Mesendoderm (in vitro differentiated cells): Measurements from ENCODE around the gene BACE2.

Source experiments
- DNase-seq: peaks from one replicate; pipeline ENCODE4 v3.0.0; 2013
- H2AK5ac ChIP-seq: 2 replicates; pipeline ENCODE4 v1.6.1; 2013; ENCODE audit warnings: low read length, inconsistent platforms
- H2BK120ac ChIP-seq: 2 replicates; pipeline ENCODE4 v1.6.1; 2013; ENCODE audit warnings: low read depth, mild to moderate bottlenecking, low read length, moderate library complexity, mixed read lengths
- H2BK15ac ChIP-seq: replicated peaks from 2 replicates; pipeline ENCODE4 v1.6.1; 2013; ENCODE audit warnings: low read depth, mild to moderate bottlenecking, moderate library complexity
- H2BK5ac ChIP-seq: 2 replicates; pipeline ENCODE4 v1.6.1; 2013; ENCODE audit warnings: low read length, inconsistent platforms
- H3K18ac ChIP-seq: 2 replicates; pipeline ENCODE4 v1.6.1; 2013; ENCODE audit warnings: mild to moderate bottlenecking, low read length, mixed read lengths
- H3K23ac ChIP-seq: one replicate; pipeline ENCODE4 v1.6.1; 2013; ENCODE audit warnings: low read length
- H3K27ac ChIP-seq: 2 replicates; pipeline ENCODE4 v1.5.1; 2013; ENCODE audit warnings: low read depth, mild to moderate bottlenecking, inconsistent platforms, low read length, moderate library complexity
- H3K27me3 ChIP-seq: 2 replicates; pipeline ENCODE4 v1.6.1; 2013; ENCODE audit warnings: low read length, control low read depth, mild to moderate bottlenecking, inconsistent platforms; ENCODE audit not compliant: insufficient read depth, poor library complexity
- H3K36me3 ChIP-seq: 2 replicates; pipeline ENCODE4 v1.6.1; 2013; ENCODE audit warnings: low read length, inconsistent platforms; ENCODE audit not compliant: control insufficient read depth, insufficient read depth
- H3K4ac ChIP-seq: one replicate; pipeline ENCODE4 v1.6.1; 2013; ENCODE audit warnings: low read depth, mild to moderate bottlenecking, low read length, moderate library complexity
- H3K4me1 ChIP-seq: 2 replicates; pipeline ENCODE4 v1.6.1; 2013; ENCODE audit warnings: low read depth, low read length, inconsistent platforms; ENCODE audit not compliant: control insufficient read depth
- H3K4me2 ChIP-seq: 2 replicates; pipeline ENCODE4 v1.6.1; 2013; ENCODE audit warnings: low read length
- H3K4me3 ChIP-seq: 2 replicates; pipeline ENCODE4 v1.5.1; 2013; ENCODE audit warnings: mild to moderate bottlenecking, low read length
- H3K56ac ChIP-seq: one replicate; pipeline ENCODE4 v1.6.1; 2013; ENCODE audit warnings: low read length
- H3K79me1 ChIP-seq: 2 replicates; pipeline ENCODE4 v1.6.1; 2013; ENCODE audit warnings: low read length, inconsistent platforms
- H3K79me2 ChIP-seq: 2 replicates; pipeline ENCODE4 v1.6.1; 2013; ENCODE audit warnings: mild to moderate bottlenecking, low read length; ENCODE audit not compliant: control insufficient read depth, insufficient read depth
- H3K9ac ChIP-seq: 2 replicates; pipeline ENCODE4 v1.6.1; 2013; ENCODE audit warnings: low read length, inconsistent platforms
- H4K5ac ChIP-seq: one replicate; pipeline ENCODE4 v1.6.1; 2013; ENCODE audit warnings: low read length
- H4K8ac ChIP-seq: one replicate; pipeline ENCODE4 v1.6.1; 2013; ENCODE audit warnings: low read depth, mild to moderate bottlenecking, control low read depth, low read length, moderate library complexity
- WGBS: extraction: QIAGEN DNeasy Blood & Tissue Kit; methylation state at CpG from one replicate; pipeline ENCODE4 v1.1.7; 2013; ENCODE audit warnings: low lambda C conversion rate, missing lambda C conversion rate; ENCODE audit not compliant: insufficient coverage; ENCODE audit errors: extremely low coverage; 5-methylcytosine and 5-hydroxymethylcytosine counted together

The BACE2 gene

GRCh38 chr21:41231060-41231459 lies 63.1 kb downstream of the BACE2 start:
- Histone ChIP-seq H3K4me1 (no peaks in the 10 kb centered on the region), H3K9ac (no peak overlapping the region), H3K18ac (no peak overlapping the region), H3K79me1 (no peaks in the 10 kb centered on the region), H3K56ac (no peak overlapping the region), H3K23ac (no peak overlapping the region), H2AK5ac (no peak overlapping the region), H2BK15ac (no peak overlapping the region), H3K79me2 (no peaks in the 10 kb centered on the region), H2BK120ac (no peak overlapping the region), H2BK5ac (no peak overlapping the region), H3K4me3 (no peak overlapping the region), H3K4me2 (no peak overlapping the region), H4K8ac (no peak overlapping the region), H4K5ac (no peak overlapping the region), H3K4ac (no peak overlapping the region), H3K27me3 (no peaks in the 10 kb centered on the region), H3K27ac (no peak overlapping the region), H3K36me3 (no peaks in the 10 kb centered on the region)
- no CpG with 5 or more reads among the region's 6 CpGs for WGBS
- DNase-seq = no peak

- H3K27ac ChIP-seq = no peak overlapping the region
- no peaks in the 10 kb centered on the region for H3K79me1 ChIP-seq
- H3K56ac ChIP-seq = no peak overlapping the region
- no peak for DNase-seq
- no peaks in the 10 kb centered on the region for H3K79me2 ChIP-seq
- H3K23ac ChIP-seq = no peak overlapping the region
- H3K4me2 ChIP-seq = no peak overlapping the region
- H2BK120ac ChIP-seq = no peak overlapping the region
- H3K4ac ChIP-seq = no peak overlapping the region
- H3K18ac ChIP-seq = no peak overlapping the region
- H3K4me3 ChIP-seq = no peak overlapping the region
- H2BK15ac ChIP-seq = no peak overlapping the region
- no CpG with 5 or more reads among the region's 10 CpGs for WGBS
- no peak overlapping the region for H2BK5ac ChIP-seq
- no peak overlapping the region for H2AK5ac ChIP-seq
- H3K36me3 ChIP-seq = no peaks in the 10 kb centered on the region
- no peaks in the 10 kb centered on the region for H3K27me3 ChIP-seq
- H3K9ac ChIP-seq = no peak overlapping the region
- H4K5ac ChIP-seq = no peak overlapping the region
- H3K4me1 ChIP-seq = no peaks in the 10 kb centered on the region
- no peak overlapping the region for H4K8ac ChIP-seq
Measured at GRCh38 chr21:41232013-41232412, 64.1 kb downstream of the BACE2 start.

- no peak overlapping the region for H3K23ac ChIP-seq
- no peak overlapping the region for H3K4ac ChIP-seq
- no peak overlapping the region for H2BK5ac ChIP-seq
- H3K18ac ChIP-seq = no peak overlapping the region
- no peak overlapping the region for H3K56ac ChIP-seq
- H3K9ac ChIP-seq = no peak overlapping the region
- H3K36me3 ChIP-seq = no peaks in the 10 kb centered on the region
- H2BK120ac ChIP-seq = no peak overlapping the region
- no peak overlapping the region for H3K27ac ChIP-seq
- no peak overlapping the region for H2BK15ac ChIP-seq
- no peak for DNase-seq
- H3K27me3 ChIP-seq = no peaks in the 10 kb centered on the region
- H3K4me1 ChIP-seq = no peaks in the 10 kb centered on the region
- no peak overlapping the region for H3K4me3 ChIP-seq
- H3K79me2 ChIP-seq = no peaks in the 10 kb centered on the region
- WGBS = no CpG with 5 or more reads among the region's 6 CpGs
- H2AK5ac ChIP-seq = no peak overlapping the region
- no peak overlapping the region for H4K8ac ChIP-seq
- no peak overlapping the region for H4K5ac ChIP-seq
- no peak overlapping the region for H3K4me2 ChIP-seq
- H3K79me1 ChIP-seq = no peaks in the 10 kb centered on the region
Measured at GRCh38 chr21:41233916-41234315, 66.0 kb downstream of the BACE2 start.

- Histone ChIP-seq H3K4me1 (no peaks in the 10 kb centered on the region), H2BK15ac (no peak overlapping the region), H2AK5ac (no peak overlapping the region), H3K27me3 (no peaks in the 10 kb centered on the region), H2BK5ac (no peak overlapping the region), H3K4ac (no peak overlapping the region), H3K56ac (no peak overlapping the region), H3K79me2 (no peaks in the 10 kb centered on the region), H4K5ac (no peak overlapping the region), H3K18ac (no peak overlapping the region), H3K36me3 (no peaks in the 10 kb centered on the region), H2BK120ac (no peak overlapping the region), H3K9ac (no peak overlapping the region), H3K79me1 (no peaks in the 10 kb centered on the region), H3K4me2 (no peak overlapping the region), H3K27ac (no peak overlapping the region), H3K4me3 (no peak overlapping the region), H3K23ac (no peak overlapping the region), H4K8ac (no peak overlapping the region)
- no peak for DNase-seq
- WGBS = no CpG with 5 or more reads among the region's 5 CpGs
Measured at GRCh38 chr21:41234569-41234968, 66.6 kb downstream of the BACE2 start.

- Histone ChIP-seq H3K9ac (no peak overlapping the region), H4K5ac (no peak overlapping the region), H3K27ac (no peak overlapping the region), H3K4ac (no peak overlapping the region), H3K18ac (no peak overlapping the region), H3K4me1 (no peaks in the 10 kb centered on the region), H2BK15ac (no peak overlapping the region), H2AK5ac (no peak overlapping the region), H2BK120ac (no peak overlapping the region), H3K36me3 (no peaks in the 10 kb centered on the region), H2BK5ac (no peak overlapping the region), H3K79me1 (no peaks in the 10 kb centered on the region), H3K56ac (no peak overlapping the region), H3K4me2 (no peak overlapping the region), H3K27me3 (no peaks in the 10 kb centered on the region), H3K79me2 (no peaks in the 10 kb centered on the region), H3K4me3 (no peak overlapping the region), H3K23ac (no peak overlapping the region), H4K8ac (no peak overlapping the region)
- no CpG with 5 or more reads among the region's 3 CpGs for WGBS
- no peak for DNase-seq
Measured at GRCh38 chr21:41235201-41235600, 67.2 kb downstream of the BACE2 start.

- Histone ChIP-seq H3K18ac (no peak overlapping the region), H3K4me1 (no peaks in the 10 kb centered on the region)
- WGBS = no CpG with 5 or more reads among the region's 16 CpGs
Measured at GRCh38 chr21:41236352-41236973, 68.5 kb downstream of the BACE2 start.

More at GRCh38 chr21:41236352-41236973, 68.5 kb downstream of the BACE2 start:
- H3K23ac ChIP-seq = no peak overlapping the region
- H3K36me3 ChIP-seq = no peaks in the 10 kb centered on the region
- no peak overlapping the region for H2AK5ac ChIP-seq
- no peak overlapping the region for H2BK120ac ChIP-seq
- no peak overlapping the region for H3K56ac ChIP-seq
- no peak overlapping the region for H4K8ac ChIP-seq
- no peak for DNase-seq
- no peaks in the 10 kb centered on the region for H3K79me2 ChIP-seq
- H3K79me1 ChIP-seq = no peaks in the 10 kb centered on the region
- H3K27ac ChIP-seq = no peak overlapping the region
- no peak overlapping the region for H3K4ac ChIP-seq
- H4K5ac ChIP-seq = no peak overlapping the region
- H2BK5ac ChIP-seq = no peak overlapping the region
- no peaks in the 10 kb centered on the region for H3K27me3 ChIP-seq
- no peak overlapping the region for H3K4me2 ChIP-seq
- H2BK15ac ChIP-seq = no peak overlapping the region
- no peak overlapping the region for H3K4me3 ChIP-seq
- no peak overlapping the region for H3K9ac ChIP-seq
